Measurements from ENCODE around the gene CCDC88A. TPM values are rescaled to one million over a fixed set of nuclear protein-coding genes. Genes with fewer than 3 reads are reported as not detected.
A peak's percentile ranks its signal among the peaks of the same experiment; 100 is the strongest.

The CCDC88A gene
- total and polyA plus RNA-seq, 8 donors, result 73.4 to 107 (median 101) TPM

DNA sequence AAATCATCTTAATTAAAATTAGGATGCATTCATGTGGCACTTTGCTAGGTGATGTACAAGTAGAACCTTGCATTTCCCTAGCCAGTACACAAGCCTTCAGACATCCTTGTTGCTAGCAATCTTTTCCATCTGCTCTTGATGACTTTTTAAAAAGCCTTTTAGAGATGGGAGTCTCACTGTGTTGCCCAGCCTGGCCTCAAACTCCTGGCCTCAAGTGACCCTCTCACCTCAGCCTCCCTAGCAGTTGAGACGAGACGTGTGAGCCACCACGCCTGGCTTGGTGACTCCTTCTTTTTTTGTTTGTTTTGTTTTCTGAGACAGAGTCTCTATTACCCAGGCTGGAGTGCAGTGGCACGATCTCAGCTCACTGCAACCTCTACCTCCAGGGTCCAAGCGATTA lies 1.7 kb upstream of the CCDC88A start:
- no peaks in the 10 kb centered on the region for H3K27me3 ChIP-seq
- peaks cover 0 to 50% of the 10 kb centered on the region in 2 donors for H3K4me1 ChIP-seq
- H3K4me3 ChIP-seq, result no peak overlapping the region
- no peaks in the 10 kb centered on the region for H3K9me3 ChIP-seq
- TF ChIP-seq, protein P1, sequence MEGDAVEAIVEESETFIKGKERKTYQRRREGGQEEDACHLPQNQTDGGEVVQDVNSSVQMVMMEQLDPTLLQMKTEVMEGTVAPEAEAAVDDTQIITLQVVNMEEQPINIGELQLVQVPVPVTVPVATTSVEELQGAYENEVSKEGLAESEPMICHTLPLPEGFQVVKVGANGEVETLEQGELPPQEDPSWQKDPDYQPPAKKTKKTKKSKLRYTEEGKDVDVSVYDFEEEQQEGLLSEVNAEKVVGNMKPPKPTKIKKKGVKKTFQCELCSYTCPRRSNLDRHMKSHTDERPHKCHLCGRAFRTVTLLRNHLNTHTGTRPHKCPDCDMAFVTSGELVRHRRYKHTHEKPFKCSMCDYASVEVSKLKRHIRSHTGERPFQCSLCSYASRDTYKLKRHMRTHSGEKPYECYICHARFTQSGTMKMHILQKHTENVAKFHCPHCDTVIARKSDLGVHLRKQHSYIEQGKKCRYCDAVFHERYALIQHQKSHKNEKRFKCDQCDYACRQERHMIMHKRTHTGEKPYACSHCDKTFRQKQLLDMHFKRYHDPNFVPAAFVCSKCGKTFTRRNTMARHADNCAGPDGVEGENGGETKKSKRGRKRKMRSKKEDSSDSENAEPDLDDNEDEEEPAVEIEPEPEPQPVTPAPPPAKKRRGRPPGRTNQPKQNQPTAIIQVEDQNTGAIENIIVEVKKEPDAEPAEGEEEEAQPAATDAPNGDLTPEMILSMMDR (IDR thresholded peaks at IDR 0.05), result no peak
- ATAC-seq (no peak), DNase-seq (no peak)
- H3K36me3 ChIP-seq, result no peaks in the 10 kb centered on the region
- no peak overlapping the region for H3K27ac ChIP-seq
- intact Hi-C loops (cut with DNase I), result no loop called here

DNA sequence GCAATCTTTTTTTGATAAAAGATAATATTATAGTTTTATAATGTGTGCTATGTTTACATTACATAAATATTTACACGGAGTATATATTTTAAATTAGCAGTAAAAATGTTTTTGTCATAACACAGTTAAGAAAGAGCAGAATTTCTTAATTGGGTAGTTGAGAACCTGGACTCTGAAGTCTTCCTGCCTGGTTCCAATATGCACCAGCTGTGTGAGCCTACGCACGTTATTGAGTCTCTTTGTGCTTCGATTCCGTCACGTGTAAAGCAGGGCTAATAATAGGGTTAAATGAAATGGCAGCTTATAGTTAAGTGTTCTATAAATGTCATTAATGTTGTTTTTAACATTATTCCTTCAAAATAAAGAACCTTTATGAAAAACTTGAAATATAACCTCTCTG lies 1.2 kb upstream of the CCDC88A start:
- Histone ChIP-seq H3K27ac (no peak overlapping the region), H3K9me3 (no peaks in the 10 kb centered on the region), H3K4me3 (peak overlapping the region in 1 of 2 donors; percentile 78), H3K36me3 (no peaks in the 10 kb centered on the region), H3K4me1 (peaks cover 0 to 48% of the 10 kb centered on the region in 2 donors), H3K27me3 (no peaks in the 10 kb centered on the region)
- TF ChIP-seq, protein P1 (IDR thresholded peaks at IDR 0.05), result no peak
- ATAC-seq (no peak), DNase-seq (no peak)
- intact Hi-C loops (cut with DNase I), result no loop called here

DNA sequence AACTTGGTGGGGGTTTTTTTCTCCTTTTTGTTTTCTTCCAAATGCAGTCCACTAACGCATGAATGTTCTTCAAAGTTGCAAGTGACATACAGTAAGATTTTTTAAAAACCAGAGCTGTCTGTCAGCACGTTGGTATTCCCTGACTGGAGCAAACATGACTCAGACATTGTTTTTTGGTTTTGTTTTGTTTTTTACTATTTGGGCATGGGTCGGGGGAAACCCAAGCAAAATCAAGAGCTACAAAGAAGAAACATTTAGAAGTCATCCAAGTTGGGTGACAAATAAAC lies 726 bp upstream of the CCDC88A start:
- no peaks in the 10 kb centered on the region for H3K9me3 ChIP-seq
- H3K4me3 ChIP-seq, result peak overlapping the region; percentile 72 to 78
- TF ChIP-seq, protein P1 (IDR thresholded peaks at IDR 0.05), result no peak
- intact Hi-C loops (cut with DNase I), result no loop called here
- H3K36me3 ChIP-seq, result no peaks in the 10 kb centered on the region
- no peak for ATAC-seq
- H3K4me1 ChIP-seq, result peaks cover 0 to 49% of the 10 kb centered on the region in 2 donors
- peak overlapping the region; percentile 93 to 95 for H3K27ac ChIP-seq
- no peak for DNase-seq
- H3K27me3 ChIP-seq, result no peaks in the 10 kb centered on the region

DNA sequence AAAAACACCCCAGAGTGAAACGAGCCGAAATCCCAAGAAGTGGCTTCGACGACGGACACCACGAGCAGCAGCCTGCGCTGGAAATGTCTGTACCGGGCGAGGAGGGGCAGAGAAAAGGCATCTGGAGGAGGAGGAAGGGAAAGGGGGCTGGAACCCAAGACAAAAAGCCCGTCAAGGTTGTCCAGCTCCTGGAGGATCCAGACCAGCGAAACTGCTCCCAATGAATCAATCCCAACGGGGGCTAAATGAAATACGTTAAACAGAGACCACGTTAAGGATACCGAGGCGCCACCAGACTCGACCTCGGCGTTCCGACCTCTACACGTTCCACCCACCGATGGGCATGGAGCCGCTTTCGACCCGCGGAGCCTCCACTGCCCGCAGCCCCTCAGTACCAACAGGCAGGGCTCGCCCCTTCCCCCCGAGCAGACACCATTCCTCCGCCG lies 400 bp downstream of the CCDC88A start:
- DNase-seq (peak in 1 of 4 donors; percentile 58), ATAC-seq (peak; percentile 39)
- Histone ChIP-seq H3K4me1 (peaks cover 0 to 44% of the 10 kb centered on the region in 2 donors), H3K36me3 (no peaks in the 10 kb centered on the region), H3K4me3 (peak overlapping the region; percentile 72 to 78), H3K9me3 (no peaks in the 10 kb centered on the region), H3K27me3 (no peaks in the 10 kb centered on the region), H3K27ac (peak overlapping the region; percentile 93 to 95)
- TF ChIP-seq, protein P1 (IDR thresholded peaks at IDR 0.05), result no peak
- intact Hi-C loops (cut with DNase I), result loop anchor here in 1 of 2 donors (10.0 kb wide), 1 partner anchor 134 kb away; no protein-coding TSS in a partner anchor

DNA sequence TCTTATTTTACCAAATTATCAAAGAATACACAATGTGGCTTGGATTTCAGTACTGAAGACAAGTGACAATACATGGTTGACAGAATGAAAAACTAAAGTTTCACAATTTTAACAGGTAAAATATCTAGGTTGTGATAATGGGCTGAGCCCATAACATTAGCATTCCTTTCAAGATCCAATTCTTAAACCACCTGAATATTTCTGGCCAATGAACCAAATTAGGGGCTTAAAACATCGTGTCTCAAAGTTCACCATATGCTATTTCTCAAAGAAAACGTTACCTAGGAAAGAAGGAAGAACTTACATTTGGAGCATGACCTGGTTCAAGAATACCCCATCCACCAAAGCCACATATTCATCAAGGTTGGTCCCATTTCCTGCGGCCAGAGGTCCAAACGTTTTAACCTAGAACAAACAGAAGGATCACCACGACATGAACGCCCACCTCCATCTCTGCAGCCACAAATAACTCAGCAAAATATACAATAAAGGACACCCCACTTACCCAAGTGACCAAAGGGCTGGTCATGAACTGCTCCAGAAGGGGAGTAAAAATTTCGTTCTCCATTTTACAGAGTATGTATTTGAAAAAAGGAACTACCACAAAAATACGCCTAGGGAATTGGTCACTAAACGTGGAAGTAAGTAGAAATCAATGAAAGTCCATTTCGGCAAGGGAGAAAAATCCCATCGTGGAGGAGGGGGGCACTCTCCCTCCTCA lies 984 bp downstream of the CCDC88A start:
- Histone ChIP-seq H3K4me1 (peaks cover 0 to 40% of the 10 kb centered on the region in 2 donors), H3K4me3 (peak overlapping the region; percentile 72 to 78), H3K36me3 (no peaks in the 10 kb centered on the region), H3K27me3 (no peaks in the 10 kb centered on the region), H3K9me3 (no peaks in the 10 kb centered on the region), H3K27ac (peak overlapping the region; percentile 93 to 95)
- ATAC-seq (no peak), DNase-seq (peak in 1 of 4 donors; percentile 11)
- intact Hi-C loops (cut with DNase I), result loop anchor here in 1 of 2 donors (10.0 kb wide), 1 partner anchor 134 kb away; no protein-coding TSS in a partner anchor
- TF ChIP-seq, protein P1 (IDR thresholded peaks at IDR 0.05), result no peak
